ENCODE results near the gene AJAP1. TPM values are rescaled to one million over a fixed set of nuclear protein-coding genes. Genes with fewer than 3 reads are reported as not detected.

Gene AJAP1
- total RNA-seq, 1 donor from 2014 or later: 0.21 TPM

DNA sequence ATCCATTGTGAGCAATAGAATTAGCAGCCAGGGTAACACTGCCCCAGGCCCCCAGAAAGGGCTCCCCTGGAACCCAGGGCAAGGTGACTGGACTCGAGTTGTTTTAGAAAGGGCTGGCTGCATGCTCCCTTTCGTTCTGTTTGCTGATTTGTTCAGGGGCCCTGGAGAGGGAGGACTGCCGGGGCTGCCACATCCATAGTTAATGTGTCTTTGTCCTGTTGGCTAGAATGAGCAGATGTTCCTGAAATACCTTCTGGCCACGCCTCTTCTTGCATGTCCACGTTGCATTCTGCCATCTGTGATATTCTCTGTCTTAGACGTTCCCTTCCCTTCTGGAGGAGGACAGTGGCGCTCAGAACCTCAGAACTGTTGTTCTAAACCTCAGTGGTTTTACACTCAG, 118.8 kb downstream of the AJAP1 start:
- H3K36me3 Mint-ChIP-seq (ENCODE audit: low read depth, unreplicated experiment): no peaks in the 10 kb centered on the region
- peaks cover 4% of the 10 kb centered on the region for H3K27me3 Mint-ChIP-seq (ENCODE audit: unreplicated experiment)
- H3K27ac Mint-ChIP-seq (ENCODE audit: unreplicated experiment): no peak overlapping the region
- H3K4me1 Mint-ChIP-seq (ENCODE audit: unreplicated experiment): no peaks in the 10 kb centered on the region
- no peaks in the 10 kb centered on the region for H3K9me3 Mint-ChIP-seq (ENCODE audit: unreplicated experiment)
- TF ChIP-seq, protein P1, sequence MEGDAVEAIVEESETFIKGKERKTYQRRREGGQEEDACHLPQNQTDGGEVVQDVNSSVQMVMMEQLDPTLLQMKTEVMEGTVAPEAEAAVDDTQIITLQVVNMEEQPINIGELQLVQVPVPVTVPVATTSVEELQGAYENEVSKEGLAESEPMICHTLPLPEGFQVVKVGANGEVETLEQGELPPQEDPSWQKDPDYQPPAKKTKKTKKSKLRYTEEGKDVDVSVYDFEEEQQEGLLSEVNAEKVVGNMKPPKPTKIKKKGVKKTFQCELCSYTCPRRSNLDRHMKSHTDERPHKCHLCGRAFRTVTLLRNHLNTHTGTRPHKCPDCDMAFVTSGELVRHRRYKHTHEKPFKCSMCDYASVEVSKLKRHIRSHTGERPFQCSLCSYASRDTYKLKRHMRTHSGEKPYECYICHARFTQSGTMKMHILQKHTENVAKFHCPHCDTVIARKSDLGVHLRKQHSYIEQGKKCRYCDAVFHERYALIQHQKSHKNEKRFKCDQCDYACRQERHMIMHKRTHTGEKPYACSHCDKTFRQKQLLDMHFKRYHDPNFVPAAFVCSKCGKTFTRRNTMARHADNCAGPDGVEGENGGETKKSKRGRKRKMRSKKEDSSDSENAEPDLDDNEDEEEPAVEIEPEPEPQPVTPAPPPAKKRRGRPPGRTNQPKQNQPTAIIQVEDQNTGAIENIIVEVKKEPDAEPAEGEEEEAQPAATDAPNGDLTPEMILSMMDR (IDR thresholded peaks at IDR 0.05; ENCODE audit: unreplicated experiment): no peak
- no peak overlapping the region for H3K4me3 Mint-ChIP-seq (ENCODE audit: unreplicated experiment)
- DNase-seq (ENCODE audit: low spot score): no peak

DNA sequence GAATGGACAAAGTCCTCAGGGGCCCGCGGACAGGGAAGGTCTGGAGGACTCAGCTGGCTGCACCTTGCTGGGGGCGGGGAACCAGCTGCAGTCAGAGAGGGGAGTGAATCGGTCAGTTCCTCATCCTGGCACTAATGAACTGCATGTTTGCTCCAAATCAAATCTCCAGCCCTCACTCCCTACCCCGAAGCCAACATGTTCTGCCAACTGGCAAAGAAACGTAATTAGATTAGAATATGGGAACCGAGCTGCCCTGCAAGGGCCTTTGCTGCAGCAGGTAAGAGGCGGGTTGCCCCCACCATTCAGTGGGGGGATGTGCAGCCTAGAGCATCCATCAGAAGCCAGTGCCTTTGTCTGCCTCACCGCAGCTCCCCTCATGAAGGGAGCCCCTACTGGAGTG, 121.1 kb downstream of the AJAP1 start:
- Mint-ChIP-seq H3K4me3 (ENCODE audit: unreplicated experiment) (no peak overlapping the region), H3K36me3 (ENCODE audit: low read depth, unreplicated experiment) (no peaks in the 10 kb centered on the region), H3K9me3 (ENCODE audit: unreplicated experiment) (no peaks in the 10 kb centered on the region), H3K27ac (ENCODE audit: unreplicated experiment) (no peak overlapping the region), H3K27me3 (ENCODE audit: unreplicated experiment) (peaks cover 4% of the 10 kb centered on the region), H3K4me1 (ENCODE audit: unreplicated experiment) (no peaks in the 10 kb centered on the region)
- no peak for DNase-seq (ENCODE audit: low spot score)
- TF ChIP-seq, protein P1 (IDR thresholded peaks at IDR 0.05; ENCODE audit: unreplicated experiment): no peak

DNA sequence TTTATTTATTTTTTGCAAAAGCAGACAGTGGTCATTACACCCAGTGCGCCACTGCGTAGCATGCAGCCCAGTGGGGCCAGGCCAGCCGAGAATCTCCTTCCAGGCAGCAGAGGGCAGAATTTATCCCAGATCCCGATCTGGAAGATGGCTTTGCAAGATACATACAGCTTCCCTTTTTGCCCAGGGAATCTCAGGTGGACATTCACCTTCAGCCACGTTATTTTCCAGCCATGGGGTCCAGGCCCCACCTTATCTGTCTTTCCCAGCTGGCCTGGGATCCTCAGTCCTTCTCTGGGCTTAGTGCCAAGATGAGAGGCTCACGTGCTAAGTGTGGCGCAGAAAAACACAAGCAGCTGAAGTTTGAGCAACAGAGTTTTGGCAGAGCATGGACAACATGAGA, 123.6 kb downstream of the AJAP1 start:
- H3K36me3 Mint-ChIP-seq (ENCODE audit: low read depth, unreplicated experiment): no peaks in the 10 kb centered on the region
- DNase-seq (ENCODE audit: low spot score): peak; percentile 34
- no peak overlapping the region for H3K4me3 Mint-ChIP-seq (ENCODE audit: unreplicated experiment)

DNA sequence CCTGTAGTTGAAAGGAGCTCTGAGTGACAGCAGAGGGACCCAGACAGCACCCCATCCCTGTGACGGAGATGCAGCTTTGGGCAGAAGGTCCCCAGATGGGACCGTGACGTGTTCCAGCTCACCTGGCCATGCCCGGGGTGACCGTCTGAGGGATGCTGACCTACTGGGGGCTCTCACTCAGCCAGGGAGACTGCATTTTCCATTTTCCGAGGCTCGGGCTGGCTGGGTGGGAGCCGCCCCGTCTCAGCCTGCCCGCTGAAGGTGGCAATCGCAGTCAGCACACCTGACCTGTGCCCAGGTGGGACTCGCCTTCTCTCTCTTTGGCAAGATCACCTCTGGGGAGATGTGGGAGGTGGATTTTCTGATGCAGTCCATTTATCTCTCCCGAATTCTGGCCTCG, 127.2 kb downstream of the AJAP1 start:
- peaks cover 1% of the 10 kb centered on the region for H3K27me3 Mint-ChIP-seq (ENCODE audit: unreplicated experiment)
- no peak overlapping the region for H3K27ac Mint-ChIP-seq (ENCODE audit: unreplicated experiment)
- no peak overlapping the region for H3K4me3 Mint-ChIP-seq (ENCODE audit: unreplicated experiment)
- no peaks in the 10 kb centered on the region for H3K4me1 Mint-ChIP-seq (ENCODE audit: unreplicated experiment)
- no peaks in the 10 kb centered on the region for H3K9me3 Mint-ChIP-seq (ENCODE audit: unreplicated experiment)
- no peaks in the 10 kb centered on the region for H3K36me3 Mint-ChIP-seq (ENCODE audit: low read depth, unreplicated experiment)
- DNase-seq (ENCODE audit: low spot score): no peak
- TF ChIP-seq, protein P1 (IDR thresholded peaks at IDR 0.05; ENCODE audit: unreplicated experiment): no peak

More for the DNA sequence above, 123.6 kb downstream of the AJAP1 start:
- TF ChIP-seq, protein P1 (IDR thresholded peaks at IDR 0.05; ENCODE audit: unreplicated experiment): no peak
- peaks cover 1% of the 10 kb centered on the region for H3K27me3 Mint-ChIP-seq (ENCODE audit: unreplicated experiment)
- no peak overlapping the region for H3K27ac Mint-ChIP-seq (ENCODE audit: unreplicated experiment)
- no peaks in the 10 kb centered on the region for H3K4me1 Mint-ChIP-seq (ENCODE audit: unreplicated experiment)
- no peaks in the 10 kb centered on the region for H3K9me3 Mint-ChIP-seq (ENCODE audit: unreplicated experiment)

DNA sequence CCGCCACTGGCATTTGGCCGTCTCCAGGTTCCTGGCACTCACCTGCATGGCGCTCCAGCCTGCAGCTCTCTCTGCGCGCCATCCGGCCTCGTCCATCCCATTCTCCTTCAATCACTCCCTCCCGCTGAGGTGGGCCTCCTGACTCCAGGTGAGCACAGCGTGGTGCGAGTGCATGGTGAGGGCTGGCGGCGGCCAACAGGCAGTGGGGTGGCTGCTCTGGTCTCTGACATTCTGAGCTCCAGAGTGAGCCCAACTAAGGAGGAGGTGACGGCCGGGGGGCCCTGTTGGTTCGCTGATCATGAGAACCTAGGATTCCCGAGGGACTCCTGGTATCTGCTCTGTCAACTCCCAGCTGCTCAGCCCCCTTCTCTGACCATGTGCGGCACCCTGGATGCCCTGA, 130.4 kb downstream of the AJAP1 start:
- no peak for DNase-seq (ENCODE audit: low spot score)
- TF ChIP-seq, protein P1 (IDR thresholded peaks at IDR 0.05; ENCODE audit: unreplicated experiment): no peak
- Mint-ChIP-seq H3K36me3 (ENCODE audit: low read depth, unreplicated experiment) (no peaks in the 10 kb centered on the region), H3K4me1 (ENCODE audit: unreplicated experiment) (no peaks in the 10 kb centered on the region), H3K27me3 (ENCODE audit: unreplicated experiment) (no peaks in the 10 kb centered on the region), H3K4me3 (ENCODE audit: unreplicated experiment) (no peak overlapping the region), H3K27ac (ENCODE audit: unreplicated experiment) (no peak overlapping the region), H3K9me3 (ENCODE audit: unreplicated experiment) (no peaks in the 10 kb centered on the region)
